Activated naive CD8-positive, alpha-beta T cell treated with anti-CD3 and anti-CD28 coated beads, Interleukin-2, amount 10 ng/mL, durations not matched to agents 7 days and 5 days (primary cell): ENCODE data around the gene NRF1. TPM values are rescaled to one million over a fixed set of nuclear protein-coding genes. Genes with fewer than 3 reads are reported as not detected.
A peak's percentile ranks its signal among the peaks of the same experiment; 100 is the strongest.

Experiments used
- ATAC-seq: fragments of 150-1000 bp; cut with Tn5 transposase; one replicate; pipeline ENCODE4 v1.10.0; 2021; ENCODE audit warnings: low read depth, moderate library complexity
- POLR2A ChIA-PET: fragments of 350-600 bp; sonication (Branson Sonifier 250); formaldehyde crosslinking; loops from one replicate; lab custom pipeline; 2021; ENCODE audit warnings: antibody characterized with exemption; lab: Charles Lee
- DNase-seq: peaks from one replicate; pipeline ENCODE4 v3.0.0; 2021
- H3K27ac Mint-ChIP-seq: one replicate; pipeline ENCODE4 v1.8.0; 2022; ENCODE audit warnings: mild to moderate bottlenecking, mixed read lengths
- H3K27me3 Mint-ChIP-seq: one replicate; pipeline ENCODE4 v1.8.0; 2022; ENCODE audit warnings: mild to moderate bottlenecking, moderate library complexity, mixed read lengths
- H3K36me3 Mint-ChIP-seq: one replicate; pipeline ENCODE4 v1.8.0; 2021; ENCODE audit warnings: mild to moderate bottlenecking, mixed read lengths
- H3K4me1 Mint-ChIP-seq: one replicate; pipeline ENCODE4 v1.8.0; 2021; ENCODE audit warnings: mixed read lengths
- H3K4me3 Mint-ChIP-seq: one replicate; pipeline ENCODE4 v1.8.0; 2022; ENCODE audit warnings: mild to moderate bottlenecking, moderate library complexity, mixed read lengths
- H3K9me3 Mint-ChIP-seq: one replicate; pipeline ENCODE4 v1.8.0; 2021; ENCODE audit warnings: mixed read lengths
- total RNA-seq, 2 experiments: library from RNA; stranded (reverse); gene quantifications; one replicate each; pipeline ENCODE4 v1.2.3, GENCODE V29; 2021

NRF1 gene
- total RNA-seq, 2 experiments from 2014 or later = 32.5 to 33.6 TPM

DNA sequence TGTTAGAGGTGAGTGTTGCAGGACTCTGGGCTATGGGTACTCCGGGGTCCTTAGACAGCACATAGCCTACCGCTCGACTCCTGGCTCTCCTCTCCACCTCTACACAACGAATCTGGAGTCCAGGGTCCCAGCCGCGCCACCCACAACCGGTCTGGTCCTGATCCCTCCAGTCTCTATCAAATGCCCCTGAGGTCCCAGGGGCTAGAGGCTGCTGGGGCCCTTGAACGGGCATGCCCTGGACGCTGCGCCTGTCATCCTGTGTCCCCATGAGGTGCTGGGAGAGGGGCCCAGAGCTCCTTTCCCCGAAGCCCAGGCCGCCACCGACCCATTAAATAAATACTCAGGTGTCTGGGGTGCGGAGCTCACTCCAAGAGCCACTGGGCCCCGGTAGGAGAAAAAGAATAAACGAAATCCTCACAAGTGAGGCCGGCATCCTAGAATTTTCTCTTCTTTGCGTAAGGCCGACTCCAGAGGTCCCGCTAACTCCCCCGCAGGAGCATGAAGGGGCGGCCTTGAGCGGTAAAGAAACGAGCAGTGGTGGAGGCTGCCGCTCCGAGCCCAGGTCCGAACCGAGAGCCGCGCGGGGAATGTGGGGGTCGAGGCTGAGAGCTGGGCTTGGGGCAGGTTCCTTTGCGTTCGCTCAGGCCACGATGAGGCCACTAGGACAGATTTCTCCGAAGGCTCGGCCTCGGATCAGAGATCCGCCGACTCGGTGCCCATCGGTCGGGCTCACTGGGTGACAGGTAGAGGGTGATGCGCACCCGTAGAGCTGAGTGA is 166.7 kb downstream of the NRF1 start:
- Mint-ChIP-seq H3K4me3 (peak overlapping the region; percentile 42), H3K27ac (no peak overlapping the region), H3K36me3 (no peaks in the 10 kb centered on the region), H3K4me1 (peaks cover 22% of the 10 kb centered on the region), H3K27me3 (peaks cover 52% of the 10 kb centered on the region), H3K9me3 (no peaks in the 10 kb centered on the region)
- DNase-seq (no peak), ATAC-seq (no peak)
- POLR2A ChIA-PET = no interaction called here

DNA sequence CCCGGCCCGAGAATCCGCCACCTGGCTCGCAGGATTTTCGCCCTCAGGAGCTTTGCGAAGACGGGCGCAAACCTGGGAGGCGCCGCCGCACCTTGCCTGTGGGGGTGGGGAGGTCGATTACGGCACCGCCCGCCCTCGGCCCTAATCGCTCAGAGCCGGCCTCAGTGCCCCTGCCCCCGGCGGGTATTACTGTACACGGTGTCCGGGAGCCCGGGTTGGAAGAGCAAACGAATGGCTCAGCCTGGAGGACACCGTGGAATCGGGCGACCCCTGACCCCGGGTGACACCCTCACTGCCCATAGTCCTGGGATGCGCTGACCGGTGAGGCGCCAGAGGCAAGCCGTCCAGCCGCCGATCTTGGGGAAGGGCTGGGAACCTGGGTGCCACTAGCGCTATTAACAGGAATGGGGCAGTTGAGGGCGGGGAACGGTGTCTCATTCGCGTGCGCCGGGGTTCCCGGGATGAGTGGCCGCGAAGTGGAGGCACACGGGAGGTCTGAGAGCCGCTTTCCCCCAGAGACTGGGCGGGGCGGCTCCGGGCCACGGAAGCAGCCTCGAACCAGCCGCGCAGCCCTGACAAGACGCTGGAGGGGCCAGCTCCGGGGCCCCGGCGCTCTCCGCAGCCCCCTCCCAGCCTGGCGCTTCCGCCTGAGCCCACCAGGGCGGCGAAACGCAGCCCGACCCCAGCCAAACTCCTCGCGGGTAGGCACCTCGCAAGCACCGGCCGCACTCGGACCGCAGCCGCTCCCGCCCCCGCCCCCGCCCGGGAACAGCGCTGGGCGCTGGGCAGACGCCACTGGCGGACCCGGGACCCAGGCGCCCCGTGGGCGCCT is 167.5 kb downstream of the NRF1 start:
- no peak for ATAC-seq
- H3K27ac Mint-ChIP-seq = no peak overlapping the region
- H3K4me1 Mint-ChIP-seq = peaks cover 26% of the 10 kb centered on the region
- no peaks in the 10 kb centered on the region for H3K36me3 Mint-ChIP-seq
- peak overlapping the region; percentile 42 for H3K4me3 Mint-ChIP-seq
- no peaks in the 10 kb centered on the region for H3K9me3 Mint-ChIP-seq
- peaks cover 59% of the 10 kb centered on the region for H3K27me3 Mint-ChIP-seq
- POLR2A ChIA-PET = no interaction called here
- peak; percentile 43 for DNase-seq

DNA sequence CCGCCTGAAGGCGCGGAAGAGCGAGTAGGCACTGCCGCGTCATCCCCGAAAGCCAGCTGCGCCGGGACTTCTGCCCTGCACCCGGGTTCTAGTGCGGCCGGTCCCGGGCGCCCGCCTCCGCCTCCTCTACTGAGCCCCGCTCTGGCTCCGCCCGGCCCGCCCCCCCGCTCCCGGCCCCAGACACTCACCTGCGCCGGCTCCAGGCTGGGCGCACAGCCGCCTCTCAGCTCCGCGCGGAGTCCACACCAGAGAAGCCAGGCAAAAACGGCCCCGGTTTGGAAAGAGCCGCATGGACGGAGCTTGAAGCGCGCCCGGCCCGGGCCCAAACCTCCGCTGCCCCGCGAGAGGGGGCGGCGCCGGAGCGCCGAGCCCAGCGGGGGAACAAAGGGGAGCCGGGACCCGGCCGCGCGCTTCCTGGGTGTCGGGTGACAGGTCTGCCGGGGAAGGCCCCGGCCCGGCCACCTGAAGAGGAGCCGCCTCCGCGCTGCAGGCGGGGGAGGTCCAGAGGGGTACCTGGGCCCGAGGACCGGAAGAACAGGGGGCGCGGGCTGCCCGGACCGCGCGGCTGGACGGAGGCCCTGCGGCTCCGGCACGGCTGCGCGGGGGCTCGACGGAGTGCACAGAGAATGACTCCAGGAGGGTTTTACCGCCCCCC is 168.2 kb downstream of the NRF1 start:
- peaks cover 65% of the 10 kb centered on the region for H3K27me3 Mint-ChIP-seq
- no peak overlapping the region for H3K27ac Mint-ChIP-seq
- H3K4me3 Mint-ChIP-seq = peak overlapping the region; percentile 10
- no peaks in the 10 kb centered on the region for H3K36me3 Mint-ChIP-seq
- POLR2A ChIA-PET = no interaction called here
- ATAC-seq (peak; percentile 52), DNase-seq (peak; percentile 60)
- H3K9me3 Mint-ChIP-seq = no peaks in the 10 kb centered on the region
- H3K4me1 Mint-ChIP-seq = peaks cover 26% of the 10 kb centered on the region

DNA sequence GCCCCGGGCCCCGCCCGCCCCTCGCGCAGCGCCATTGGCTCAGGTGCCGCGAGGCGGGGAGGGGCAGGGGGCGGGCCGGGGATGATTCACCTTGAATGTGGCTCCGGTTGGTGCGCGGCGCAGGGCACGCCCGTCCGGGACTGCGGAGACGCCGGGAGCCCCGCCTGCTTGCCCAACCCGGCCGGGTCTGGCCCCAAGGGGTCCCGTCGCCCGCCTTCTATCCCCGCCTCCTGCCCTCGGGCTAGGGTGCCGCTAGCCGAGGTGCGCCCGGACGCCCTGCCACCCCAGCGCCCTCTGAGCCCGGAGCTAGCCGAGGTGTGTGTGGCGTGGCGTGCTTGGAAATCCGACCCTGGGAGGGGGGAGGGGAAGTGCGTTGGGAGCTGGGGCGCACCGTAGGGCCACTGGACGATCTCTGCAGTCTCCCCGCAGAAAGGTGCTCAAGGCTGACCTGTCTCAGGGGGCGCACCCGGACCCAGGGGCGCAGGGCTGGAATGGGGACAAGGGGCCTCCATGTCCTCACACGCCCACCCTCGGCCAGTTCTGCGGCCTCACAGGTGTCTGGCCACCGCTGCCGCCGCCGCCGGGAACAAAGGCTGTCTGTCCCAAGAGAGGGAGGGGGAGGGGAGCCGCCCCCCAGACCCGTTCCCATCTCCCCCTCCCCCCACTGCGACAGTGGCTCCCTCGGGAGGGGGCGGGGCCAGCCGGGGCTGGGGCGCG is 168.9 kb downstream of the NRF1 start:
- Mint-ChIP-seq H3K4me1 (peaks cover 29% of the 10 kb centered on the region), H3K27ac (no peak overlapping the region), H3K9me3 (no peaks in the 10 kb centered on the region), H3K36me3 (no peaks in the 10 kb centered on the region), H3K27me3 (peaks cover 72% of the 10 kb centered on the region), H3K4me3 (peak overlapping the region; percentile 67)
- ATAC-seq (peak; percentile 60), DNase-seq (peak; percentile 71)
- POLR2A ChIA-PET = no interaction called here

DNA sequence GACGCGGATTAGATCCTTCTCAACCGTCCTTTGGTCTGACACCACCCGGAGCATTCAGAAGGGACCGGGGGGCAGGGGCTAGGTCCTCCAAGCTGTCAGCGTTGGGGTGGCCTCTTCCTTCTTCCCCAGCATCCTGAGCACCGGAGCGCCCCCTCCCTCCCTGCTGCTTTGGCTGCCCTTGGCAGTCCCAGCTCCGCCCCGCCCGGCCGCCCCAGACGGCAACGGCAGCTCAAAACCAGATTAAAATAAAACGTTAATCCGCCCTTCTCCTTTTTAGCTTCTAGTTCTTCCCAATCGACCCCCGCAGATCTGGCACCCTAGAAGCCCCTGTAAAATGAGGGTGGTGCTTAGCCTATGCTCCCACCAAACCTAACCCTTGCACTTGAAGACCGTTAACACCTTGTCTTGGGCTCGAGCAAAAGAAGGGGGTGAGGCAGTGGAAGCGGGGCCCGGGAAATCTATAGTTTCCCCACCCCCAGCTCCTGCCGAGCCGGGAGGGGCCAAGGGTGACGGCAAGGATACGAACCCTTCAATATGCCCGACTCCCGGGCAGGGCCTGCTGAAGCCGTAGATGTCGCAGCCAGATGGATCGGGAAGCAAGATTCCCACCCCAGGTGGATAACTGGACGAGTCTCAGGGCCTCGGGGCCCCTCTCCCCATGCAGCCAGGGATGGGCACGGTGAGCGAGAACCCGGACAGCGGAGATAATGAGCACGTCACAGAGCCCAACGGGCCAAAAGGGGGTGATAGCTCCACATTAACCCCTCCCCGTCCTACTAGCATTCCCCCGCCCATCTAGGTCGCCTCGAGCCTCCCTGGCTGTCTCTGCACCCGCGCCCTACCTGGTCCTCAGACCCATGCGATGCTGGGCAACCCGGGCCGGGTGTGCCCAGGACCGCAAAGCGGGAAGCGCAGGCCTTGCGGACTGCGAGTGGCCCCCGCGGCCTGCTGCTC is 169.7 kb downstream of the NRF1 start:
- POLR2A ChIA-PET = no interaction called here
- ATAC-seq (no peak), DNase-seq (peak; percentile 51)
- Mint-ChIP-seq H3K36me3 (no peaks in the 10 kb centered on the region), H3K27ac (no peak overlapping the region), H3K9me3 (no peaks in the 10 kb centered on the region), H3K4me3 (peak overlapping the region; percentile 79), H3K27me3 (peaks cover 76% of the 10 kb centered on the region), H3K4me1 (peaks cover 35% of the 10 kb centered on the region)

DNA sequence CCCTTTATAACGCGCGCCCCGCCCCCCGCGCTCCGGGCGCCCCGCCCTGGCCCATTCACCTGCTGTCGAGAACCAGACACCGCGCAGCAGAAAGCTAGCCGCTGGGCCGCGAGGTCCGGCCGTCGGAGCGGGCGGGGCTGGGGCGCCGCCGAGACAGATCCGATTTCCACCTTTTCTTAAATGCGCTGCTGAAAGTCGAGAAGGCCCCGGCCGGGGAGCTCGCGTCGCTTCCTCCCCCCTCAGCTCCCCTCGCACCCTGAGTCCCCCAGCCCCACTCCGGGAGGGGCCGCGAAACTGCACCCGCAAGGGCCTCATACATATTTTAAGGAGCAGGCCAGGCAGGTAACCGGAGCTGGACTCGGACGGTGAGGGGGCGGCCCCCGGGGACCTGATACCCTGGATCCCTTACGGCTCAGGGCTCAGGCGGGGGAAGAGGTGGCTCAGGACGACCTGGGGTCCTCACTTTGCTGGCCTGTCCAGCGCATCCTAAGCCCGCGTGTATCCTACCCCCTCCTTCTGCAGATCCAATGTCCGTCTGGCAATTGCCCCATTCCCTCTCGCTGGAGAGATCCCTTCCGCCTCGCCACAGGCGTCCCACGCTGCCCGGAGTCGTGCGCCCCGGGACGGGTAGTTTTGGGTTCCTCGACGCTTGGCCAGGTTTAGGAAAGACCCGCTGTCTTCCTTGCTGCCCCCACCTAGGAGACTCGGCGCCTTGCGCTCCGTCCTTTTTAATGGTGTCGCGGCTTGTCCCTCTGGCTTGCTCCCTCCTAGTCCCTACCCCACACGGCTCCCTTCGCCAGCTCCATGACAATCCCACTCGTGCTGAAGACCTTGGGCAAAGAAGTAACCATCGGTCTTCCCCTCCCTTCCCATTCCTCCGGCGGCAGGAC is 170.7 kb downstream of the NRF1 start:
- no peaks in the 10 kb centered on the region for H3K9me3 Mint-ChIP-seq
- H3K4me1 Mint-ChIP-seq = peaks cover 35% of the 10 kb centered on the region
- ATAC-seq = no peak

DNA sequence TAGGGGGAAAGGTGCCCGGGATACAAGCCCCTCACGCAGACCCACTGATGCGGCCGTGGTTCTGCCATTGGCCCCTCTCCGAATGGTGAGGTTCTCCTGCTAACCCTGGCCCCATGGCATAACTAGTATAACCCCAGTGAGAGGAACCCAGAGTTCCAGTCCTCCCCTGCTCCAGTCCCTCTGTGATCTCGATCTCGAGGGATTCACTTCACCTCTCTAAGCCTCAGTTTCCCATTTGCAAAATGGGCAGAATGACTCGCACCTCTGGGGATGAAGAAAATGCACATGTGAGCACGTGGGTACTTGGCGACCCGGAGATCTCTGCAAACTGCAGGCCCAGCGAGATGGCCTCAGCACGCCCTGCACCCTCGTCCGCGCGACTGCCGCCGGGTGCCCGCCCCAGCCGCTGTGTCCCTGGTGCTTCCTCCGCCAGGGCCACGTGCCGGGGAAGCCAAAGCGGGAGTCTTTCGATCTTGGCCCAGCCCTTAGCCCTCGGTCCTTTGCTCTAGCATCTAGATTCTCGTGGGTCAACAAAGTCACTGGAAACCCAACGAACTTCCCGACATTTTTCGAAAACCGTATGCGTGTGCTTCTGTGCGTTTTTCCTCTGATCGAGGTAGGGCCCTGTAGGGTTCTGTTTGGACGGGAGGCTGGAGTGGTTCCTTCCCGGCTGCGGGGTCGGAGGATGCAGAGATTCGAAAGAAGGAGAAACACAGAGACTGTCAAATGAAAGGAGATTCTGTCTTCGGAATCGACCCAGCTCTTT is 171.5 kb downstream of the NRF1 start:
- Mint-ChIP-seq H3K36me3 (no peaks in the 10 kb centered on the region), H3K9me3 (no peaks in the 10 kb centered on the region), H3K4me3 (peak overlapping the region; percentile 50), H3K27ac (no peak overlapping the region), H3K27me3 (peaks cover 78% of the 10 kb centered on the region), H3K4me1 (peaks cover 33% of the 10 kb centered on the region)
- DNase-seq = no peak
- POLR2A ChIA-PET = no interaction called here
- no peak for ATAC-seq

More for the DNA sequence above, 170.7 kb downstream of the NRF1 start:
- Mint-ChIP-seq H3K4me3 (peak overlapping the region; percentile 79), H3K27me3 (peaks cover 79% of the 10 kb centered on the region), H3K36me3 (no peaks in the 10 kb centered on the region), H3K27ac (peak overlapping the region; percentile 54)
- POLR2A ChIA-PET = no interaction called here
- DNase-seq = no peak

DNA sequence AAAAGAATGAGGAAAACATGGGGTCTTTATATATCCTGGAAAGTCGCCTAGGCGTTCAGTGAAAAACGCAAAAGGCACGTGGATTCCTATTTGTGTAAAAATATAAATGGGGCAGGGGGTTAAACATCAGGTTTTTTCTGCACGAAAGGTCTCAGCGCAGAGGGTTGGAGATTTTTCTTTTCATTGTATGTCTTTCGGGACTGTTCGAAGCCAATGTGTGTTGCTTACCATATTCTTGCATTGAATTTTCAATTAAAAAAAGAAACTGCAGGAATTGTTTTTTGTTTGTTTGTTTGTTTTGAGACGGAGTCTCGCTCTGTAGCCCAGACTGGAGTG is 172.0 kb downstream of the NRF1 start:
- POLR2A ChIA-PET = no interaction called here
- peaks cover 31% of the 10 kb centered on the region for H3K4me1 Mint-ChIP-seq
- ATAC-seq (no peak), DNase-seq (no peak)
- H3K4me3 Mint-ChIP-seq = peak overlapping the region; percentile 47
- H3K27me3 Mint-ChIP-seq = peaks cover 72% of the 10 kb centered on the region
- no peaks in the 10 kb centered on the region for H3K9me3 Mint-ChIP-seq
- no peaks in the 10 kb centered on the region for H3K36me3 Mint-ChIP-seq
- no peak overlapping the region for H3K27ac Mint-ChIP-seq

DNA sequence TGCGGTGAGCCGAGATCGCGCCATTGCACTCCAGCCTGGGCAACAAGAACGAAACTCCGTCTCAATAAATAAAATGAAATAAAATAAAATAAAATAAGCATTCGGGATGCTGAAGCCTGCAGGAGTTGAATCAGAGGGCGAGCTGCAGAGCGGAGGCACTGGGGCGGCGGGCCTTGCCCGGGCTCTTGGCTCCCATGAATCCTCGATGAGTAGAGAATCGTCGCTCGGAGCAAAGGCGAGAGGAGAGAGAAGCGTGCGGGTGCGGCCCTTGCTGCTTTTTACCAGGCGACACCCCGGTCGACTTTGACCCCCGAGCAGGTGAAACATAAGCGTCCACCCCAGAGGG is 172.9 kb downstream of the NRF1 start:
- DNase-seq (no peak), ATAC-seq (no peak)
- H3K9me3 Mint-ChIP-seq = no peaks in the 10 kb centered on the region
- no peak overlapping the region for H3K27ac Mint-ChIP-seq
- POLR2A ChIA-PET = interaction anchor here (0.7 kb wide), 1 partner anchor 10 kb away, joined by 4 read pairs; no protein-coding TSS in a partner anchor
- H3K4me1 Mint-ChIP-seq = peaks cover 31% of the 10 kb centered on the region
- H3K36me3 Mint-ChIP-seq = no peaks in the 10 kb centered on the region
- H3K27me3 Mint-ChIP-seq = peaks cover 67% of the 10 kb centered on the region
- H3K4me3 Mint-ChIP-seq = no peak overlapping the region

DNA sequence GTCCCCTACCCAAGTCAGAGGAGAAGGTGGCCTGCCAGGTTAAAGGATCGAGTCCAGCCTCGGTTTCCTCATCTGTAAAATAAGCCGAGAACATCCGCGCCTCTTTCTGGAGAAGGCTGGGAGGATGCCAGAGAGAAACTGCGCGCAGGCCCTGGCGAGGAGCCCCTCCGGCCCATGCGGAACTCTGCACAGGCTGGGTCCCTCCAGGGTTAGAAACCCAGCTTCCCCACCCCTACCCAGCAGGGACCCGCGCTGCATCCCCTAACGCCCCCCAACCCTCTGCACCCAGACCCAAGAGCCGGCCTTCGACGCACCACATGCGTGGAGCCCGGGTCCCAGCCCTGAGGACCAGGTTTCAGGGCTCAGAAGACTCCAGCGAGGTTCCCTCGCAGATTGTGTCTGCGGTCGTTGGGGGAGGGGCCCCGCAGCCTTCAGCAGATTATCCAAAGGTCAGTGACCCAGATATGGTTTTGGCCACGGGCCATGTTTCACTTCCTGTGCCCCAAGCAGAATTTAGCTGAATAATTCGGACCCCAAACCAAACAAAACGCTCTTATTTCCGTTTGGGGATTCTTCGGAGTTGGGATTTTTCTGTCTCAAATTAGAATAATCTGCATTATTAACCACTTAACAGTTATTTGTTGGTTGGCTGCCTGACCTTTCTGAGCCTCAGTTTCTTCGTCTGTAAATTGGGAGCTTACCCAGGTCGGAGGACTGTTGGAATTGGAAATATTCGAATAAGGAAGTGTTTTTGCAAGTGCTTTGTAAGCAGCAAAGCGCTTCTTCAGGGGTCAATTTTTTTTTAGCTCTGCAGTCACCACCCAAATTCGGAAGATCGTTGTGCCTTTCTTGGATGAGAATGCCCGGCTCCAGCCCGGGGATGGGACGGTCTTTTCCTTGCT is 173.5 kb downstream of the NRF1 start:
- no peaks in the 10 kb centered on the region for H3K36me3 Mint-ChIP-seq
- peaks cover 31% of the 10 kb centered on the region for H3K4me1 Mint-ChIP-seq
- H3K9me3 Mint-ChIP-seq = no peaks in the 10 kb centered on the region
- POLR2A ChIA-PET = no interaction called here
- ATAC-seq (no peak), DNase-seq (no peak)
- H3K27ac Mint-ChIP-seq = no peak overlapping the region
- peak overlapping the region; percentile 52 for H3K4me3 Mint-ChIP-seq
- H3K27me3 Mint-ChIP-seq = peaks cover 67% of the 10 kb centered on the region
